Activated CD4-positive, alpha-beta T cell treated with anti-CD3 and anti-CD28 coated beads for 36 hours (primary cell): ENCODE data around the gene CDYL. TPM values are rescaled to one million over a fixed set of nuclear protein-coding genes. Genes with fewer than 3 reads are reported as not detected.

Source experiments
- ATAC-seq: fragments of 200-7000 bp; cut with Tn5 transposase; one replicate; pipeline ENCODE4 v1.10.0; 2021; ENCODE audit warnings: mild to moderate bottlenecking, moderate library complexity
- CTCF ChIA-PET: fragments of 350-600 bp; sonication (Branson Sonifier 250); formaldehyde crosslinking; loops from one replicate; lab custom pipeline; 2021; ENCODE audit warnings: antibody characterized with exemption; lab: Charles Lee
- POLR2A ChIA-PET: fragments of 350-600 bp; sonication (Branson Sonifier 250); formaldehyde crosslinking; loops from one replicate; lab custom pipeline; 2021; ENCODE audit warnings: antibody characterized with exemption, inconsistent platforms; lab: Charles Lee
- DNase-seq: peaks from one replicate; pipeline ENCODE4 v3.0.0-alpha.2; 2020
- H3K27ac Mint-ChIP-seq: one replicate; pipeline ENCODE4 v1.8.0; 2021; ENCODE audit warnings: mixed read lengths
- H3K27me3 Mint-ChIP-seq: one replicate; pipeline ENCODE4 v1.8.0; 2021; ENCODE audit warnings: mixed read lengths
- H3K36me3 Mint-ChIP-seq: one replicate; pipeline ENCODE4 v1.8.0; 2021; ENCODE audit warnings: low read depth, mixed read lengths
- H3K4me1 Mint-ChIP-seq: one replicate; pipeline ENCODE4 v1.8.0; 2021; ENCODE audit warnings: mixed read lengths
- H3K4me3 Mint-ChIP-seq: one replicate; pipeline ENCODE4 v1.8.0; 2021; ENCODE audit warnings: mild to moderate bottlenecking, moderate library complexity, mixed read lengths
- H3K9me3 Mint-ChIP-seq: one replicate; pipeline ENCODE4 v1.8.0; 2021; ENCODE audit warnings: low read depth, mixed read lengths
- intact Hi-C, 2 experiments: fragments of 100-400 bp; cut with DNase I in 1 of 2; cut with micrococcal nuclease in 1 of 2; formaldehyde crosslinking; loops; one replicate each; pipeline versions ENCODE4 v1.14.2 to v1.15.1; 2022 to 2024; cut with DNase I, micrococcal nuclease
- total RNA-seq, 2 experiments: library from RNA; stranded (reverse); gene quantifications; one replicate each; pipeline ENCODE4 v1.2.3, GENCODE V29; 2021

CDYL gene
- total RNA-seq, 2 experiments from 2014 or later: 22.1 to 33.7 TPM

- Mint-ChIP-seq H3K27me3 (no peaks in the 10 kb centered on the region), H3K4me1 (peaks cover 71% of the 10 kb centered on the region), H3K4me3 (no peak overlapping the region), H3K9me3 (peaks cover 5% of the 10 kb centered on the region), H3K27ac (no peak overlapping the region), H3K36me3 (peaks cover 9% of the 10 kb centered on the region)
- ChIA-PET CTCF (interaction anchor here (0.5 to 2.1 kb wide), 4 partner anchors 12 to 148 kb away, joined by 3 to 6 read pairs (median 4); no protein-coding TSS in a partner anchor), POLR2A (no interaction called here)
- intact Hi-C loops: no loop called here
- DNase-seq (peak; percentile 30), ATAC-seq (peak; percentile 70)
Observed at GRCh38 chr6:4786996-4787395, 10.8 kb downstream of the CDYL start.

- Mint-ChIP-seq H3K27me3 (no peaks in the 10 kb centered on the region), H3K4me3 (no peak overlapping the region), H3K9me3 (peaks cover 5% of the 10 kb centered on the region), H3K4me1 (peaks cover 66% of the 10 kb centered on the region), H3K27ac (no peak overlapping the region), H3K36me3 (peaks cover 9% of the 10 kb centered on the region)
- ATAC-seq (no peak), DNase-seq (no peak)
- intact Hi-C loops: no loop called here
- ChIA-PET POLR2A (no interaction called here), CTCF (interaction anchor here (0.9 to 1.1 kb wide), 2 partner anchors 10 to 34 kb away, joined by 3 read pairs; no protein-coding TSS in a partner anchor)
Observed at GRCh38 chr6:4788482-4788881, 12.3 kb downstream of the CDYL start.

GRCh38 chr6:4788953-4789584 lies 12.9 kb downstream of the CDYL start:
- POLR2A ChIA-PET: no interaction called here

GRCh38 chr6:4790158-4790899 lies 14.1 kb downstream of the CDYL start:
- CTCF ChIA-PET: interaction anchor here (0.7 to 2.5 kb wide), 10 partner anchors 9 to 512 kb away, joined by 3 to 12 read pairs (median 4); no protein-coding TSS in a partner anchor
- POLR2A ChIA-PET: interaction anchor here (1.0 to 1.2 kb wide), 2 partner anchors 15 to 116 kb away, joined by 3 to 4 read pairs; partner anchors contain the start of gene CDYL
- Mint-ChIP-seq H3K27me3 (no peaks in the 10 kb centered on the region), H3K36me3 (peaks cover 3% of the 10 kb centered on the region), H3K4me3 (no peak overlapping the region), H3K4me1 (peaks cover 53% of the 10 kb centered on the region), H3K27ac (peak overlapping the region; percentile 40), H3K9me3 (no peaks in the 10 kb centered on the region)
- ATAC-seq (peak; percentile 61), DNase-seq (no peak)
- intact Hi-C loops: loop anchor here (1.0 to 5.0 kb wide), 2 partner anchors 9 to 147 kb away; no protein-coding TSS in a partner anchor

More at GRCh38 chr6:4788953-4789584, 12.9 kb downstream of the CDYL start:
- Mint-ChIP-seq H3K27ac (no peak overlapping the region), H3K4me3 (no peak overlapping the region), H3K4me1 (peaks cover 61% of the 10 kb centered on the region), H3K27me3 (no peaks in the 10 kb centered on the region), H3K36me3 (peaks cover 4% of the 10 kb centered on the region), H3K9me3 (peaks cover under 1% of the 10 kb centered on the region)
- DNase-seq (no peak), ATAC-seq (no peak)
- CTCF ChIA-PET: interaction anchor here (0.6 to 2.5 kb wide), 8 partner anchors 8 to 514 kb away, joined by 3 to 12 read pairs (median 3); no protein-coding TSS in a partner anchor
- intact Hi-C loops: no loop called here

- H3K36me3 Mint-ChIP-seq: no peaks in the 10 kb centered on the region
- CTCF ChIA-PET: no interaction called here
Observed at GRCh38 chr6:4794140-4794707, 18.0 kb downstream of the CDYL start.

GRCh38 chr6:4797587-4797986 lies 21.4 kb downstream of the CDYL start:
- POLR2A ChIA-PET: no interaction called here
- ATAC-seq: peak; percentile 52
- DNase-seq: no peak
- Mint-ChIP-seq H3K27ac (peak overlapping the region; percentile 1), H3K4me1 (peaks cover 45% of the 10 kb centered on the region), H3K27me3 (no peaks in the 10 kb centered on the region), H3K9me3 (peaks cover 10% of the 10 kb centered on the region), H3K36me3 (no peaks in the 10 kb centered on the region), H3K4me3 (no peak overlapping the region)
- intact Hi-C loops: loop anchor here in 1 of 2 experiments (5.0 kb wide), 1 partner anchor 160 kb away; no protein-coding TSS in a partner anchor
- CTCF ChIA-PET: interaction anchor here (2.5 kb wide), 1 partner anchor 10 kb away, joined by 10 read pairs; no protein-coding TSS in a partner anchor

More at GRCh38 chr6:4794140-4794707, 18.0 kb downstream of the CDYL start:
- ATAC-seq: no peak
- Mint-ChIP-seq H3K9me3 (no peaks in the 10 kb centered on the region), H3K27ac (no peak overlapping the region), H3K4me1 (peaks cover 46% of the 10 kb centered on the region), H3K4me3 (no peak overlapping the region), H3K27me3 (no peaks in the 10 kb centered on the region)
- intact Hi-C loops: loop anchor here in 1 of 2 experiments (5.0 kb wide), 1 partner anchor 143 kb away; no protein-coding TSS in a partner anchor
- DNase-seq: no peak
- POLR2A ChIA-PET: no interaction called here

- peaks cover 66% of the 10 kb centered on the region for H3K4me1 Mint-ChIP-seq
- H3K27ac Mint-ChIP-seq: no peak overlapping the region
- intact Hi-C loops: loop anchor here in 1 of 2 experiments (2.0 to 5.0 kb wide), 2 partner anchors 19 to 163 kb away; no protein-coding TSS in a partner anchor
- CTCF ChIA-PET: interaction anchor here (1.0 to 3.0 kb wide), 7 partner anchors 8 to 22 kb away, joined by 4 to 11 read pairs (median 4); no protein-coding TSS in a partner anchor
- H3K36me3 Mint-ChIP-seq: no peaks in the 10 kb centered on the region
- DNase-seq: no peak
- H3K27me3 Mint-ChIP-seq: no peaks in the 10 kb centered on the region
- peaks cover 10% of the 10 kb centered on the region for H3K9me3 Mint-ChIP-seq
- no peak overlapping the region for H3K4me3 Mint-ChIP-seq
- POLR2A ChIA-PET: no interaction called here
- no peak for ATAC-seq
Observed at GRCh38 chr6:4799912-4800311, 23.7 kb downstream of the CDYL start.

- POLR2A ChIA-PET: no interaction called here
- intact Hi-C loops: loop anchor here in 1 of 2 experiments (1.0 to 2.0 kb wide), 2 partner anchors 10 to 20 kb away; no protein-coding TSS in a partner anchor
- H3K36me3 Mint-ChIP-seq: no peaks in the 10 kb centered on the region
Observed at GRCh38 chr6:4800662-4801061, 24.5 kb downstream of the CDYL start.

GRCh38 chr6:4801491-4802110 lies 25.4 kb downstream of the CDYL start:
- Mint-ChIP-seq H3K27me3 (no peaks in the 10 kb centered on the region), H3K9me3 (peaks cover 10% of the 10 kb centered on the region), H3K4me3 (peak overlapping the region; percentile 16), H3K27ac (no peak overlapping the region), H3K4me1 (peaks cover 72% of the 10 kb centered on the region), H3K36me3 (peaks cover 1% of the 10 kb centered on the region)
- DNase-seq: peak; percentile 22
- ATAC-seq: peak; percentile 86
- CTCF ChIA-PET: interaction anchor here (0.6 to 1.5 kb wide), 5 partner anchors 10 to 482 kb away, joined by 3 to 7 read pairs (median 4); no protein-coding TSS in a partner anchor
- intact Hi-C loops: loop anchor here in 1 of 2 experiments (1.0 to 2.0 kb wide), 2 partner anchors 9 to 21 kb away; no protein-coding TSS in a partner anchor
- POLR2A ChIA-PET: no interaction called here

More at GRCh38 chr6:4800662-4801061, 24.5 kb downstream of the CDYL start:
- Mint-ChIP-seq H3K27me3 (no peaks in the 10 kb centered on the region), H3K4me3 (no peak overlapping the region), H3K27ac (no peak overlapping the region), H3K4me1 (peaks cover 67% of the 10 kb centered on the region), H3K9me3 (peaks cover 10% of the 10 kb centered on the region)
- CTCF ChIA-PET: interaction anchor here (1.0 to 3.0 kb wide), 5 partner anchors 10 to 23 kb away, joined by 4 to 11 read pairs (median 4); no protein-coding TSS in a partner anchor
- ATAC-seq (no peak), DNase-seq (no peak)

- Mint-ChIP-seq H3K4me3 (no peak overlapping the region), H3K36me3 (peaks cover 4% of the 10 kb centered on the region), H3K4me1 (peaks cover 71% of the 10 kb centered on the region), H3K27me3 (no peaks in the 10 kb centered on the region), H3K9me3 (peaks cover 10% of the 10 kb centered on the region), H3K27ac (no peak overlapping the region)
- intact Hi-C loops: no loop called here
- POLR2A ChIA-PET: interaction anchor here (0.7 kb wide), 1 partner anchor 9 kb away, joined by 3 read pairs; no protein-coding TSS in a partner anchor
- CTCF ChIA-PET: interaction anchor here (0.6 to 1.5 kb wide), 7 partner anchors 9 to 481 kb away, joined by 3 to 7 read pairs (median 4); no protein-coding TSS in a partner anchor
- DNase-seq (no peak), ATAC-seq (no peak)
Observed at GRCh38 chr6:4802312-4802935, 26.2 kb downstream of the CDYL start.
